PC-9 (cell line): ENCODE data around the gene LGALS9. TPM values are rescaled to one million over a fixed set of nuclear protein-coding genes. Genes with fewer than 3 reads are reported as not detected.
"Not testable (repeated sequence)": the region's sequence is repeated elsewhere in the genome, so short reads cannot be mapped to it uniquely, and the experiment has no call there.

Source experiments
- BruUV-seq: library from RNA; stranded (reverse); fragments of 400-500 nt; replicated peaks from 2 replicates; lab custom pipeline; 2021; lab: Mats Ljungman, UMichigan
- CTCF ChIA-PET: fragments of 300-600 bp; sonication (Branson Sonifier 250); formaldehyde crosslinking; loops from one replicate; lab custom pipeline; 2022; ENCODE audit warnings: antibody characterized with exemption; lab: Charles Lee
- POLR2A ChIA-PET: fragments of 300-600 bp; sonication (Branson Sonifier 250); formaldehyde crosslinking; loops from one replicate; lab custom pipeline; 2022; ENCODE audit warnings: antibody characterized with exemption; ENCODE audit not compliant: unreplicated experiment; lab: Charles Lee
- DNase-seq, 2 experiments: peaks; one replicate each; pipeline versions ENCODE4 v3.0.0 to v3.0.0-alpha.2; 2015 to 2022; ENCODE audit warnings: mixed read lengths in 1 of 2
- H2AFZ ChIP-seq: fragments of 200-600 bp; sonication (generic); 2 replicates; pipeline ENCODE4 v1.8.1; 2017; ENCODE audit warnings: antibody characterized with exemption
- H3F3A ChIP-seq: fragments of 200-600 bp; sonication (generic); 2 replicates; pipeline ENCODE4 v1.8.1; 2017; ENCODE audit warnings: antibody characterized with exemption, mild to moderate bottlenecking, low read depth; ENCODE audit not compliant: insufficient read depth
- H3K27ac ChIP-seq: fragments of 200-600 bp; sonication (generic); 2 replicates; pipeline ENCODE4 v1.6.1; 2016; ENCODE audit warnings: mixed run types
- H3K27me3 ChIP-seq: fragments of 200-600 bp; sonication (generic); 2 replicates; pipeline ENCODE4 v1.6.1; 2016; ENCODE audit warnings: low read depth, mixed run types; ENCODE audit not compliant: insufficient read depth
- H3K36me3 ChIP-seq: fragments of 200-600 bp; sonication (generic); 2 replicates; pipeline ENCODE4 v1.6.1; 2016; ENCODE audit warnings: low read depth, mixed run types
- H3K4me1 ChIP-seq: fragments of 200-600 bp; sonication (generic); replicated peaks from 2 replicates; pipeline ENCODE4 v1.6.1; 2016; ENCODE audit warnings: mixed run types; ENCODE audit not compliant: insufficient read depth
- H3K4me2 ChIP-seq: fragments of 200-600 bp; sonication (generic); 2 replicates; pipeline ENCODE4 v1.6.1; 2017; ENCODE audit warnings: mixed run types
- H3K4me3 ChIP-seq: fragments of 200-600 bp; sonication (generic); 2 replicates; pipeline ENCODE4 v1.6.1; 2016; ENCODE audit warnings: mixed run types
- H3K79me2 ChIP-seq: fragments of 200-600 bp; sonication (generic); 2 replicates; pipeline ENCODE4 v1.6.1; 2017; ENCODE audit warnings: low read depth, mixed run types
- H3K9me2 ChIP-seq: fragments of 200-600 bp; sonication (generic); 2 replicates; pipeline ENCODE4 v1.8.1; 2017; ENCODE audit warnings: mild to moderate bottlenecking; ENCODE audit not compliant: insufficient read depth
- H3K9me3 ChIP-seq: fragments of 200-600 bp; sonication (generic); 2 replicates; pipeline ENCODE4 v1.8.1; 2016; ENCODE audit warnings: low read depth; ENCODE audit not compliant: insufficient read depth
- H4K20me1 ChIP-seq: fragments of 200-600 bp; sonication (generic); 2 replicates; pipeline ENCODE4 v1.8.1; 2017; ENCODE audit not compliant: insufficient read depth
- EZH2 ChIP-seq: fragments of 200-600 bp; sonication (generic); IDR thresholded peaks from 2 replicates; pipeline ENCODE4 v1.8.0; 2017; ENCODE audit warnings: antibody characterized with exemption, low read depth
- intact Hi-C: fragments of 100-400 bp; cut with micrococcal nuclease; formaldehyde crosslinking; loops from one replicate; pipeline ENCODE4 v1.10.0; 2022; ENCODE audit not compliant: unreplicated experiment
- total RNA-seq: library from RNA; stranded (reverse); gene quantifications from 2 replicates; pipeline ENCODE4 v1.2.3, GENCODE V29; 2021
- TF ChIP-seq, protein P1 (sequence below): fragments of 200-600 bp; sonication (generic); conservative IDR thresholded peaks from 2 replicates; pipeline ENCODE4 v1.6.1; 2017; ENCODE audit warnings: mixed run types, antibody characterized with exemption, mild to moderate bottlenecking, moderate library complexity

The LGALS9 gene
- total RNA-seq, 1 experiment from 2014 or later: 14.5 TPM

DNA sequence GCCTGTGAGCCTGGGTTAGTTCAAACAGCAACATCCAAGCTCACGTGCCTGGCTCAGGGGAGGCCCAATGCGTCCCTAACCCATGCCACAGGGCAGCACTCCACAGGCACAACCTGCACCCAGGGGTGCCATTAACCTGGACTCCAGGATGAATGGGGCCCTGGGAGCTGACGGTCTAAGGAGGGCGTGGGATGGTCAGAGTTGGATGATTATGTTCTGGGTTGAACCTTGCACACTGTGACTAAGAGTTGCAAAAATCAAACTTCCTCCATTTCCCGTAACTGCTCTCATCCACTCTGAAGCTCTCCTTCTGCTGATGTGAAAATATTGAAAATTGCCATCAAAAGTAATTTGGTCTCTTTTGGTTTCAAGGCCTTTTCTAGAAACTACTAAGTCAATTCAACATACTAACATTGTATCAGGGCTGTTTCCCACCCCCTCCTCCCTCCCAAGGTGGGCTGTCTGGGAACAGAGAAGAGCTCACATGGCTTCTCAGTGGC, 7.5 kb downstream of the LGALS9 start:
- DNase-seq, H3K27me3 ChIP-seq, intact Hi-C loops, H4K20me1 ChIP-seq, H2AFZ ChIP-seq, H3K4me3 ChIP-seq, BruUV-seq, H3K9me3 ChIP-seq, H3K79me2 ChIP-seq, POLR2A ChIA-PET, CTCF ChIA-PET, H3K36me3 ChIP-seq, H3F3A ChIP-seq, H3K4me1 ChIP-seq, H3K27ac ChIP-seq, H3K4me2 ChIP-seq, H3K9me2 ChIP-seq: not testable (repeated sequence)

GRCh38 chr17:27640790-27641189, 9.8 kb downstream of the LGALS9 start:
- POLR2A ChIA-PET: no interaction called here

DNA sequence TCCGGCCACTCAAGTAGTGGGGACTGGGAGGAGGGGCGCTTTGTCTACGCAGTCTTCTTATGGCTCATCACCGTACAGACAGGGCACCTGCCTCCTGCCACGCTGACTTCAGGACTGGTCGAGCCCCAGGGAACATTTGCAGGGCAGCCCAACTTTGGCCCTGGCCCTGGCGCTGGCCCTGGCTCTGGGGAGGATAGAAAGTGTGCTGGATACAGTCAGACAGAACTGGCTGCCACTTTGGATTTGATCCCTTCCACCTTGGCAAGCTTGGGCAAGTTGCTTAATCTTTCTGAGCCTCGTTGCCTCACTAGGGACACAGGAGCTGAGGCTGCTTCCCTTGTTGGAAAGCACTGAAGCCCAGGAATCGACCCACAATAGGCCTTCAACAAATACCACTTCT, 13.6 kb downstream of the LGALS9 start:
- H3F3A ChIP-seq: no peaks in the 10 kb centered on the region
- BruUV-seq: no TSS peak
- DNase-seq: no peak
- no peak overlapping the region for H3K27ac ChIP-seq
- intact Hi-C loops: no loop called here
- H4K20me1 ChIP-seq: no peaks in the 10 kb centered on the region
- no peaks in the 10 kb centered on the region for H3K36me3 ChIP-seq
- no peaks in the 10 kb centered on the region for H3K79me2 ChIP-seq
- CTCF ChIA-PET: no interaction called here
- H3K9me2 ChIP-seq: no peaks in the 10 kb centered on the region
- H3K4me2 ChIP-seq: no peak overlapping the region
- H3K4me3 ChIP-seq: no peak overlapping the region
- no peaks in the 10 kb centered on the region for H3K4me1 ChIP-seq
- POLR2A ChIA-PET: no interaction called here
- no peak for TF ChIP-seq EZH2
- TF ChIP-seq, protein P1, sequence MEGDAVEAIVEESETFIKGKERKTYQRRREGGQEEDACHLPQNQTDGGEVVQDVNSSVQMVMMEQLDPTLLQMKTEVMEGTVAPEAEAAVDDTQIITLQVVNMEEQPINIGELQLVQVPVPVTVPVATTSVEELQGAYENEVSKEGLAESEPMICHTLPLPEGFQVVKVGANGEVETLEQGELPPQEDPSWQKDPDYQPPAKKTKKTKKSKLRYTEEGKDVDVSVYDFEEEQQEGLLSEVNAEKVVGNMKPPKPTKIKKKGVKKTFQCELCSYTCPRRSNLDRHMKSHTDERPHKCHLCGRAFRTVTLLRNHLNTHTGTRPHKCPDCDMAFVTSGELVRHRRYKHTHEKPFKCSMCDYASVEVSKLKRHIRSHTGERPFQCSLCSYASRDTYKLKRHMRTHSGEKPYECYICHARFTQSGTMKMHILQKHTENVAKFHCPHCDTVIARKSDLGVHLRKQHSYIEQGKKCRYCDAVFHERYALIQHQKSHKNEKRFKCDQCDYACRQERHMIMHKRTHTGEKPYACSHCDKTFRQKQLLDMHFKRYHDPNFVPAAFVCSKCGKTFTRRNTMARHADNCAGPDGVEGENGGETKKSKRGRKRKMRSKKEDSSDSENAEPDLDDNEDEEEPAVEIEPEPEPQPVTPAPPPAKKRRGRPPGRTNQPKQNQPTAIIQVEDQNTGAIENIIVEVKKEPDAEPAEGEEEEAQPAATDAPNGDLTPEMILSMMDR: no peak
- no peaks in the 10 kb centered on the region for H3K9me3 ChIP-seq
- H2AFZ ChIP-seq: no peak overlapping the region
- no peaks in the 10 kb centered on the region for H3K27me3 ChIP-seq

More at GRCh38 chr17:27640790-27641189, 9.8 kb downstream of the LGALS9 start:
- Histone ChIP-seq H3K4me3 (no peak overlapping the region), H3K9me2 (no peaks in the 10 kb centered on the region), H3K27ac (no peak overlapping the region), H3K27me3 (no peaks in the 10 kb centered on the region), H3K4me2 (no peak overlapping the region), H3K79me2 (no peaks in the 10 kb centered on the region), H2AFZ (no peak overlapping the region), H3F3A (no peaks in the 10 kb centered on the region), H3K36me3 (no peaks in the 10 kb centered on the region), H4K20me1 (no peaks in the 10 kb centered on the region), H3K4me1 (no peaks in the 10 kb centered on the region), H3K9me3 (no peaks in the 10 kb centered on the region)
- CTCF ChIA-PET: no interaction called here
- BruUV-seq: no TSS peak
- no peak for TF ChIP-seq EZH2
- TF ChIP-seq, protein P1: no peak
- intact Hi-C loops: no loop called here
- DNase-seq: peak in 1 of 2 experiments; percentile 48

DNA sequence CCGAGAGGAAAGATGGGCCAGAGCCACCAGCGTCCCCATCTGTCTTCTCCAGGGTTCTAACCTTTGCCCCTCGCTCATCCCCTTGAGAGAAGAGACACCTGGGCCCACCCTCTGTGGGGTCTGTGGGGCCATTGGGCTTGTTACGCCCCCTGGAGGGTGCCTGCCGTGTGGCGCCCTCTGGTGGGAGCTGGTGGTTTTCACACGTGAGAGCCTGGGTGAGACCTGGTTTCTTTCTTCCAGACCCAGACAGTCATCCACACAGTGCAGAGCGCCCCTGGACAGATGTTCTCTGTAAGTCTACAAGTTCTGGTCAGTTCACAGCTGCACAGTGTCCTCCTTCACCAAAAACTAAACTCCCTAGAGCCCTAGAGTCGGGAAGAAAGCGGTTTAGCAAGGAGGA, 14.6 kb downstream of the LGALS9 start:
- H3K27ac ChIP-seq, H3K4me3 ChIP-seq, intact Hi-C loops, H3K4me2 ChIP-seq, H3K36me3 ChIP-seq, POLR2A ChIA-PET, DNase-seq, H3K9me3 ChIP-seq, H3K79me2 ChIP-seq, H3K27me3 ChIP-seq, BruUV-seq, CTCF ChIA-PET, H4K20me1 ChIP-seq, H3F3A ChIP-seq, H3K9me2 ChIP-seq, H2AFZ ChIP-seq, H3K4me1 ChIP-seq: not testable (repeated sequence)
- TF ChIP-seq, protein P1: peak; percentile 26; the same call in 1 of the 2 replicates
